ENCODE measurements around the gene AKNA.

- TF ChIP-seq CTCF (IDR thresholded peaks at IDR 0.05; ENCODE audit: poor library complexity) (no peak), EZH2phosphoT487 (IDR thresholded peaks at IDR 0.05; ENCODE audit: low read depth, severe bottlenecking, unreplicated experiment) (no peak)
Measured at GRCh38 chr9:114370251-114370967, 17.4 kb downstream of the AKNA start.

Measured in hepatocyte (in vitro differentiated cells).